Esophagus (tissue), 2 donors: ENCODE data around the gene ZNF319. TPM values are rescaled to one million over a fixed set of nuclear protein-coding genes. Genes with fewer than 3 reads are reported as not detected.

ENCODE experiments used
- H3K27ac ChIP-seq, 2 donors: one replicate each; pipeline ENCODE4 v1.5.1; 2013; ENCODE audit warnings: low read depth in 2 of 2, mild to moderate bottlenecking in 2 of 2, inconsistent platforms in 1 of 2, low read length in 1 of 2, moderate library complexity in 1 of 2
- H3K27me3 ChIP-seq, 2 donors: one replicate each; pipeline ENCODE4 v1.6.1; 2013; ENCODE audit warnings: low read length in 2 of 2, control low read depth in 1 of 2, mild to moderate bottlenecking in 1 of 2; ENCODE audit not compliant: insufficient read depth in 2 of 2, control insufficient read depth in 1 of 2
- H3K36me3 ChIP-seq, 2 donors: one replicate each; pipeline ENCODE4 v1.6.1; 2013; ENCODE audit warnings: low read length in 1 of 2; ENCODE audit not compliant: control insufficient read depth in 2 of 2, insufficient read depth in 2 of 2
- H3K4me1 ChIP-seq, 2 donors: one replicate each; pipeline ENCODE4 v1.6.1; 2013; ENCODE audit warnings: low read length in 1 of 2; ENCODE audit not compliant: control insufficient read depth in 2 of 2, insufficient read depth in 2 of 2
- H3K4me3 ChIP-seq, 2 donors: one replicate each; pipeline ENCODE4 v1.5.1; 2013; ENCODE audit warnings: low read length in 2 of 2, mild to moderate bottlenecking in 2 of 2, low read depth in 1 of 2, moderate library complexity in 1 of 2
- H3K9me3 ChIP-seq, 2 donors: one replicate each; pipeline ENCODE4 v1.6.1; 2013; ENCODE audit warnings: mild to moderate bottlenecking in 2 of 2, low read depth in 1 of 2, low read length in 1 of 2, moderate library complexity in 1 of 2; ENCODE audit not compliant: control insufficient read depth in 2 of 2, insufficient read depth in 1 of 2
- WGBS, 2 donors: extraction: QIAGEN DNeasy Blood & Tissue Kit; methylation state at CpG; one replicate each; pipeline ENCODE4 v1.1.7; 2013; 5-methylcytosine and 5-hydroxymethylcytosine counted together
- polyA plus RNA-seq, 2 donors: library from polyadenylated mRNA; stranded (reverse); fragments of 200-250 nt; gene quantifications; one replicate each; pipeline ENCODE4 v1.2.3, GENCODE V29; 2013
- donor health status: healthy with polysubstance abuse.
- donor health status: Bipolar disorder and iron deficiency.

Gene ZNF319
- polyA plus RNA-seq, 2 donors, result 2.5 to 3.7 TPM

DNA sequence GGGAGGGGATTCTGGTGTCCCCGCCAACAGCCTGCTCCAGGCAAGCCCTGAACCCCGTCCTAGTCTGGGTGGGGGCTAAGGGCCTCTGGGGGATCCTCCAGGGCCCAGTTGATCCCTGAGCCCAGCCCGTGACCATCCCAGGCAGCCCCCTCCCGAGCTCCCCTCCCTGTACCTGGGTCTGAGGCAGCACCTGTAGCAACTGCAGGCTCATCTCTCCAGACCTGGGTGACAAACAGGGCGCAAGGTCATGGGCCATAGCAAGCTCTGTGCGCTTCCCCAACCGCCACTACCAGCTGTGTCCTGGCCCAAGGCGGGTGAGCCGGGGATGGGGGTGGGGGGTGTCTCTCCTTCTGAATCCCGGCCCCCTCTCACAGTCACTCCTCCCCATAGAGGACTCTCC, 40.2 kb downstream of the ZNF319 start:
- H3K27ac ChIP-seq, result no peak overlapping the region
- no peaks in the 10 kb centered on the region for H3K36me3 ChIP-seq
- H3K4me3 ChIP-seq, result no peak overlapping the region
- 80 to 83% methylated on average over 10 of the region's 10 CpGs for WGBS, 2 donors
- no peaks in the 10 kb centered on the region for H3K4me1 ChIP-seq
- H3K9me3 ChIP-seq, result no peaks in the 10 kb centered on the region
- H3K27me3 ChIP-seq, result no peaks in the 10 kb centered on the region

DNA sequence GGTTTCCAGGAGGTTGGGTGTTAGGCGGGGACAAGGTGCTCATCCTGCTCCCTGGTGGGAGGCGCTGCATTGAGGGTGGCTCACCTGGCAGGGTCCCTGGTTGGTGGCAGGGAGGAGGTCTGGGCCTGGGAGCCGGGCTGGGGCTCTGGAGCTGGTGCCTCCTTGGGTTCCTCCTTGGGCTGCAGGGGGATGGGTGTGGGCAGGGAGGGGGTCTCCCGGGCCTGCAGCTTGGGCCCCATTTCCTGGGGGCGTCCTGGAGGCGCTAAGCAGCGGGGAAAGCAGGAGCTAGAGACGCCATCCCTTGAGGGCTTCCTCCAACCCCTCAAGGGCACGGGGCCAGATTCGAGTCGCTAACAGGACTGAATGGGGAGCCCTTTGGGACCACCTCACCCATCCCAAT, 40.7 kb downstream of the ZNF319 start:
- Histone ChIP-seq H3K27ac (no peak overlapping the region), H3K9me3 (no peaks in the 10 kb centered on the region), H3K36me3 (no peaks in the 10 kb centered on the region), H3K27me3 (no peaks in the 10 kb centered on the region), H3K4me1 (no peaks in the 10 kb centered on the region), H3K4me3 (no peak overlapping the region)
- WGBS, 2 donors, result 83 to 85% methylated on average over 10 to 11 of the region's 11 CpGs

DNA sequence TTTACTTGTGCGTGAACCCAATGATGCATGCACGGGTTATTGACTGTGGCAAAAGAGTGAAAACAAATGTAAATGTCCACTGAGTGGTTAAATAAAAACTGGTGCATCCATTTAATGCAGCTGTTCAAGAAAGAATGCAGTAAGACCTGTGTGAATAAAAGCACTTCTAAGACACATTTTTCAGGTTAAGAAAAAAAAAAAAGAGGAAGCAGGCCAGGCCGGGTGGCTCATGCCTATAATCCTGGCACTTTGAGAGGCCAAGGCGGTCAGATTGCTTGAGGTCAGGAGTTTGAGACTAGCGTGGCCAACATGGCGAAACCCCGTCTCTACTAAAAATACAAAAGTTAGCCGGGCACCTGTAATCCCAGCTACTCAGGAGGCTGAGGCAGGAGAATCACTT, 41.4 kb downstream of the ZNF319 start:
- no peaks in the 10 kb centered on the region for H3K27me3 ChIP-seq
- H3K27ac ChIP-seq, result no peak overlapping the region
- H3K36me3 ChIP-seq, result no peaks in the 10 kb centered on the region
- no peak overlapping the region for H3K4me3 ChIP-seq
- H3K9me3 ChIP-seq, result no peaks in the 10 kb centered on the region
- 78 to 79% methylated on average over 8 of the region's 8 CpGs for WGBS, 2 donors
- no peaks in the 10 kb centered on the region for H3K4me1 ChIP-seq

DNA sequence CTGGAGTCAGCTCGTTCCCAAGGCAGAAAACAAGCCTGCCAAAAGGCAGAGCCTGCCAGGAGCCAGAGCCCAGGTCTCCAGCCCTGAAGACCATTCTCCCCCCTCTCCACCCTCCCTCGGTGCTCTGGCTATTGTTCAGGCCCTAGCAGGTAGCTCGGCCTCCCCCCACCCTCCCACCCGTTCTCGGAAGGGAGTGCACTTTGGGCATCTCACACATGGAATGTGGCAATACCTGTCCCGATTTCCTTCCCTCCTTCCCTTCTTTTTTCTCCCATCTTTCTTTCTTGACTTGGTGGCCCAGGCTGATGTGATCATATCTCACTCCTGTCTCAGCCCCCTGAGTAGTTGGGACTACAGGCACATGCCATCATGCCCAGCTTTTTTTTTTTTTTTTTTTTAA, 41.9 kb downstream of the ZNF319 start:
- Histone ChIP-seq H3K4me1 (no peaks in the 10 kb centered on the region), H3K4me3 (no peak overlapping the region), H3K9me3 (no peaks in the 10 kb centered on the region), H3K27me3 (no peaks in the 10 kb centered on the region), H3K36me3 (no peaks in the 10 kb centered on the region), H3K27ac (no peak overlapping the region)
- WGBS, 2 donors, result 55 to 58% methylated on average over 6 of the region's 6 CpGs

DNA sequence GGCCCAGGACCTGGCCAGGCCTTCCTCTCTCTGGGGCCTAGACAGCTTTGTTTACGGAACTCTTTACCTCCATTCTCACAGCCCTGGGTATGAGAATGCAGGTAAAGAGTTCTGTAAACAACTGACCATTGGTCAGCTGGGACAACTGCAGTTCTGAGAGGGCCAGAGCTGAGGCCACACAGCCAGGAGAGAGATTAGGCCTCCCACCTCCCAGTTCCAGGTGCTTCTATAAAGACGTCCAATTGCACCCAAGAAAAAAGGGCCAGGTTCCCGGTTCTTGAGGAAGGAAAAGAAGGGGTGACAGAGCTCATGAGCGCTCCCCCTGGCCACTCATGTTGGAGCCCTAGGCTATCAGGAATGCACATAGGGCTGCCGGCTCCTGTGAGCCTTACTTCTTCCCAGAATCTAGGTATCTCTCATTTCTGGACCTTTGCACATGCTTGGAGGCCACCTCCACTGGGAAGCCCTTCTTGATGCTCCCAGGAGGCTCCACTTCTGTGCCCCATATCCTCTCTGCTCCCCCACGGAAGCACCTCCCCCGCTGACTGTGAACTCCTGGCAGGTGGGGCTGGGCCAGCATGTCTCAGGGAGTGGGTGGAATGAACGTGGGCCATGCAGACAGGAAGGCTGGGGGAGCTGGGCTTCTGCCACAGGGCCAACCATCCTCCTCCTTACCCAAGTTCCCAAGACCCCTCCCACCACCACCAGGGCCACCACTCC, 42.6 kb downstream of the ZNF319 start:
- 79 to 82% methylated on average over 8 of the region's 8 CpGs for WGBS, 2 donors
- H3K27me3 ChIP-seq, result no peaks in the 10 kb centered on the region
- no peaks in the 10 kb centered on the region for H3K36me3 ChIP-seq
- H3K9me3 ChIP-seq, result no peaks in the 10 kb centered on the region
- no peaks in the 10 kb centered on the region for H3K4me1 ChIP-seq
- no peak overlapping the region for H3K4me3 ChIP-seq
- no peak overlapping the region for H3K27ac ChIP-seq

DNA sequence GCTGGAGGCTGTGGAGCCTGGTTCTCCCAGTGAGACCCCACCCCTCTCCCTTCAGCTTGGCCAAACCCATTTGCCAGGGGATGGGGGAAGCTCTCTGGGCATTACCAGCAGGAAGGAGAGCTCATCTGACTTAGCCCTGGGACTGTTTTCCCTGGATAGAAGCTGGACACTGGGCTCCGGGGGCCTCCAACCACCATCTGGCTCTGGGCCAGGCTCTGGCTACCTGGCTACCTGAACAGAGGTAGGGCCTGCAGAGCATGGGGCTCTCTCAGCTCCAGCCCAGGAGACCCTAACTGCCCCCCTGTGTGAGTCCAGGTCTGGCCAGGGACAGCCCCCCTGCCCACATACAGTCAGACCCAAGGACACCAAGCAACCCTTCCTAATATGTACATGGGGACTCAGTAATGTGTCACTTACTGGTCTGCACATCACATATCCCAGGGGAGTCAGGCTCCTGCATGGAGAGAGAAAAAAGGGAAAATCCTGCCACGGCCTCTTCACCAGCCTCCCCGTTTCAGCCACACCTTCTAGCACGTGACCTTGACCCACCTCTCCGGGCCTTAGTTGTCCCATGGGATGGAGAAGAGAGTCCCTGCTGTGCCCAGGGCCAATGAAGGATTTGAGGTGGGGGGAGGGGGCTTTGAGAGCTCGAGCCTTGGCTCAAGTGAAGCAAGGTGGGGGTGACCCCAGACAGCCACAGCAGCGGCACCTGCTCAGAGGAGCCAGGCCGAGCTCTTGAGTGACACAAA, 43.4 kb downstream of the ZNF319 start:
- Histone ChIP-seq H3K27ac (no peak overlapping the region), H3K4me3 (no peak overlapping the region), H3K36me3 (no peaks in the 10 kb centered on the region), H3K9me3 (no peaks in the 10 kb centered on the region), H3K27me3 (no peaks in the 10 kb centered on the region), H3K4me1 (no peaks in the 10 kb centered on the region)
- WGBS, 2 donors, result 70 to 72% methylated on average over 8 of the region's 8 CpGs

DNA sequence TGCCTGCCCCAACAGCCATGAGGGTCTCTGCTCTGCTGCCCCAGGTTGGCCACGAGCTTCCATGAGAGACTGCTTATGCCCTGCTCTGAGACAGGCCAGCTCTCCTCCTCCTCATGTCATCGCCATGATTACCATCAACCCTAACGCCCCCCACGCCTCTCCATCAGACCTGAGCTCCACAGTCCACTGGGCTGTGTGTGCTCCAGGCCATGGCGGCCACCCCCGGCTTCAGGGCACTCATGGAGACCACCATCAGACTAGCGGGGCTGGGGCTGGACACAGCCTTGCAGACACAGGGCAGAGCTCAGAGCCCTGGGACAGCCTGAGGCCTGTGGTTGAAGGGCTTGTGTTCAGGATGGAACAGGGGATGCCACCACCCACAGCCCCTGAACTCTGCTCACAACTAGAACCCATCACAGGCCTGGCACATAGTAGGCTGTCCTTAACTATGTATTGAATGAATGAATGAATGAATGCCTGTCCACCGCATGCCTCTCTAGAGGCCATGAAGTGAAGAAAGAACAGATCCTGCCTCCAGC, 44.1 kb downstream of the ZNF319 start:
- 84 to 92% methylated on average over 8 of the region's 8 CpGs for WGBS, 2 donors
- no peaks in the 10 kb centered on the region for H3K4me1 ChIP-seq
- H3K27ac ChIP-seq, result no peak overlapping the region
- no peaks in the 10 kb centered on the region for H3K36me3 ChIP-seq
- H3K9me3 ChIP-seq, result no peaks in the 10 kb centered on the region
- H3K27me3 ChIP-seq, result no peaks in the 10 kb centered on the region
- no peak overlapping the region for H3K4me3 ChIP-seq

DNA sequence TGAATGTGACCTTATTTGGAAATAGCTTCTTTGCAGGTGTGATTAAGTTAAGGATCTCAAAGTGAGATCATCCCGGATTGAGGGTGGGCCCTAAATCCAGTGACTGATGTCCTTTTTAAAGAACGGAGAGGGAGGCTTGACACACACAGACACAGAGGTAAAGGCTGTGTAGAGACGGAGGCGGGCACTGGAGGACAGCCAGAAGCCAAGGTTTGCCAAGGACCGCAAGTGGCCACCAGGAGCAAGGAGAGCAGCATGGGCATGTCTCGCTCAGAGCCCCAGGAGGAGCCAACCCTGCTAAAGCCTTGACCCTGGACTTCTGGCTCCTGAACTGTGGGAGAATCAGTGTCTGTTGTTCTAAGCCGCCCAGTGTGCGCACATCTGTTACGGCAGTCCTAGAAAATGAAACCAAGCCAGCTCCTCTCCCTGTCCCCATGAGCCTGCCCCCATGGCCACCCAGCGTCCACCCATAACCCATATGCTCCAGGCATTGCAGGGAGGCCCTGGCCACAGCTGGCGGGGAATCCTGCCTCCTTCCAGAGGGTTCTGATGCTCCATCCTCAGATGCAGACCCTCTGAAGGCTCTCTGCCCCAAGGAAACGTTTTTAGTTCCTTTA, 44.8 kb downstream of the ZNF319 start:
- no peaks in the 10 kb centered on the region for H3K4me1 ChIP-seq
- H3K9me3 ChIP-seq, result no peaks in the 10 kb centered on the region
- no peaks in the 10 kb centered on the region for H3K36me3 ChIP-seq
- H3K27ac ChIP-seq, result no peak overlapping the region
- 57 to 59% methylated on average over 12 of the region's 12 CpGs for WGBS, 2 donors
- H3K27me3 ChIP-seq, result no peaks in the 10 kb centered on the region
- no peak overlapping the region for H3K4me3 ChIP-seq

DNA sequence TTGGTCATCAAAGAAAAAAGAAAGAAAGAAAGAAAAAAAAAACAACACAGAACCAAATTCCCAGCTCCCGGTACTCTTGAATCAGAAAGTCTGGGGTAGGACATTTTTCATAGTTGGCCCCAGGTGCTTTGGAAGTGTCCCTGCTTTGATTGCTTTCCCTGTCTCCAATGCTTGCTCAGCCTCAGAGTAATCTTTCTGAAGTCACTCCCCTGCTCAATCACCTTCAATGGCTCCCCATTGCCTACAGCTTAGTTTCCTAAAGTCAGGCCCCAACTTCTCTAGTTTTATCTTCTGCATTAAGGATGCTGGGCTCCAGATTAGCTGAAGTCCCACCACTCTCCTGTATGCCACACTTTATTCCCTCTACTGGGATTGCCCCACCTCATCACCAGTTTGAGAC, 46.6 kb downstream of the ZNF319 start:
- Histone ChIP-seq H3K27ac (no peak overlapping the region), H3K27me3 (no peaks in the 10 kb centered on the region), H3K4me1 (no peaks in the 10 kb centered on the region), H3K9me3 (no peaks in the 10 kb centered on the region), H3K4me3 (no peak overlapping the region), H3K36me3 (no peaks in the 10 kb centered on the region)
- 85 to 96% methylated on average over 1 of the region's 1 CpG for WGBS, 2 donors
